ENCODE data around the gene CNTLN. TPM values are rescaled to one million over a fixed set of nuclear protein-coding genes. Genes with fewer than 3 reads are reported as not detected.
"Not testable (repeated sequence)": the region's sequence is repeated elsewhere in the genome, so short reads cannot be mapped to it uniquely, and the experiment has no call there.

CNTLN gene
- total RNA-seq, 1 experiment from 2014 or later, result 7.8 TPM

DNA sequence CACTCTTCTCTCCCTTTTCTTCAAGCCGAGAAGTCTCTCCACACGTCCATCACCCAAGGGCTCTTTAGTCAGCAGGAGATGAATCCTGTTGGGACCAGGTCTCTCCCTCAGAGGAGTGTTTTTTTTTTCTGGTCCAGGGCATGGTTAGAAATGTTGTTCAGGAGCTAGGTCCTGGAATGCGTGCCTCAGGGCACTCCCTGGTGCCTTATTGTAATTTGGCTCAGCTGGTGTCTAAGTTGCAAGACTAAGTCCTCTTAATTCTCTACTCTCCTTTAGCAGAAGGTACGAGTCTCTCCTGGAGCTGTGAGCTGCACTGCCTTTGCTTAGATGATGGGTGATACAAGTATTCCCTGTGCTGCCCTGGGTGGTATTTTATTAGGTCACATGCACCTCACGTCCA is 111.9 kb downstream of the CNTLN start:
- H3K36me3 Mint-ChIP-seq (ENCODE audit: insufficient read depth, unreplicated experiment), result no peaks in the 10 kb centered on the region

DNA sequence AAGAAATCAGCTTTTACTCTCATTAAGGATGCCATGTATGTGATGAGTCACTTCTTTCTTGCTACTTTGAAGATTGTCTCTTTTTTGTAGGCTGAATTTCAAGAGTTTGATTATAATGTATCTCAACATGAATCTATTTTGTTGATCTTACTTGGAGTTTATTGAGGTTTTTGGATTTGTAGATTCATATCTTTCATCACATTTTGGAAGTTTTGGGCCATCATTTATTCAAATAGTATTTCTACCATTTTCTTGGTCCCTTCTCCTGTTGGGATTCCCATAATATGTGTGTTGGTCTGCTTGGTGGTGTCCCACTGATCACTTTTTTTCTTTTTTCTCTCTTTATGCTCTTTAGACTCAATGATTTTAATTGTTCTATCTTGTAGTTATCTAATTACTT is 116.3 kb downstream of the CNTLN start:
- ChIA-PET POLR2A (no interaction called here), CTCF (no interaction called here)
- H3K27me3 ChIP-seq (replicated peaks; ENCODE audit: control insufficient read depth, insufficient read depth, low read length), result no peaks in the 10 kb centered on the region
- H3K36me3 ChIP-seq (ENCODE audit: control insufficient read depth, insufficient read depth, low read length), result no peaks in the 10 kb centered on the region
- H3K27ac Mint-ChIP-seq (ENCODE audit: unreplicated experiment), result no peak overlapping the region
- H3K4me1 Mint-ChIP-seq (ENCODE audit: low read depth, unreplicated experiment), result no peaks in the 10 kb centered on the region
- H3K4me3 ChIP-seq (ENCODE audit: low read depth, low read length), result no peak overlapping the region
- H3K9me3 Mint-ChIP-seq (ENCODE audit: unreplicated experiment), result peaks cover 24% of the 10 kb centered on the region
- TF ChIP-seq, protein P1, sequence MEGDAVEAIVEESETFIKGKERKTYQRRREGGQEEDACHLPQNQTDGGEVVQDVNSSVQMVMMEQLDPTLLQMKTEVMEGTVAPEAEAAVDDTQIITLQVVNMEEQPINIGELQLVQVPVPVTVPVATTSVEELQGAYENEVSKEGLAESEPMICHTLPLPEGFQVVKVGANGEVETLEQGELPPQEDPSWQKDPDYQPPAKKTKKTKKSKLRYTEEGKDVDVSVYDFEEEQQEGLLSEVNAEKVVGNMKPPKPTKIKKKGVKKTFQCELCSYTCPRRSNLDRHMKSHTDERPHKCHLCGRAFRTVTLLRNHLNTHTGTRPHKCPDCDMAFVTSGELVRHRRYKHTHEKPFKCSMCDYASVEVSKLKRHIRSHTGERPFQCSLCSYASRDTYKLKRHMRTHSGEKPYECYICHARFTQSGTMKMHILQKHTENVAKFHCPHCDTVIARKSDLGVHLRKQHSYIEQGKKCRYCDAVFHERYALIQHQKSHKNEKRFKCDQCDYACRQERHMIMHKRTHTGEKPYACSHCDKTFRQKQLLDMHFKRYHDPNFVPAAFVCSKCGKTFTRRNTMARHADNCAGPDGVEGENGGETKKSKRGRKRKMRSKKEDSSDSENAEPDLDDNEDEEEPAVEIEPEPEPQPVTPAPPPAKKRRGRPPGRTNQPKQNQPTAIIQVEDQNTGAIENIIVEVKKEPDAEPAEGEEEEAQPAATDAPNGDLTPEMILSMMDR (IDR thresholded peaks at IDR 0.05; ENCODE audit: insufficient read depth in 1 of 2, low read depth in 1 of 2, low read length in 1 of 2, severe bottlenecking in 1 of 2, unreplicated experiment in 1 of 2), result no peak
- DNase-seq, result no peak
- intact Hi-C loops (cut with micrococcal nuclease; ENCODE audit: unreplicated experiment), result no loop called here
- no peaks in the 10 kb centered on the region for H3K36me3 Mint-ChIP-seq (ENCODE audit: insufficient read depth, unreplicated experiment)
- H3K4me1 ChIP-seq, result no peaks in the 10 kb centered on the region
- no peaks in the 10 kb centered on the region; the same call in 1 of the 2 replicates for H3K9me3 ChIP-seq
- H3K4me3 Mint-ChIP-seq (ENCODE audit: unreplicated experiment), result no peak overlapping the region
- H3K27me3 Mint-ChIP-seq (ENCODE audit: insufficient read depth, unreplicated experiment), result no peaks in the 10 kb centered on the region
- BruUV-seq (replicated peaks), result no TSS peak

More for the DNA sequence above, 111.9 kb downstream of the CNTLN start:
- no peak for DNase-seq
- Histone ChIP-seq H3K27me3 (replicated peaks; ENCODE audit: control insufficient read depth, insufficient read depth, low read length) (no peaks in the 10 kb centered on the region), H3K9me3 (no peaks in the 10 kb centered on the region; the same call in 1 of the 2 replicates), H3K4me1 (no peaks in the 10 kb centered on the region), H3K36me3 (ENCODE audit: control insufficient read depth, insufficient read depth, low read length) (no peaks in the 10 kb centered on the region), H3K4me3 (ENCODE audit: low read depth, low read length) (no peak overlapping the region)
- TF ChIP-seq, protein P1 (IDR thresholded peaks at IDR 0.05; ENCODE audit: insufficient read depth in 1 of 2, low read depth in 1 of 2, low read length in 1 of 2, severe bottlenecking in 1 of 2, unreplicated experiment in 1 of 2), result no peak
- Mint-ChIP-seq H3K27ac (ENCODE audit: unreplicated experiment) (no peak overlapping the region), H3K4me1 (ENCODE audit: low read depth, unreplicated experiment) (no peaks in the 10 kb centered on the region), H3K9me3 (ENCODE audit: unreplicated experiment) (peaks cover 18% of the 10 kb centered on the region), H3K4me3 (ENCODE audit: unreplicated experiment) (no peak overlapping the region), H3K27me3 (ENCODE audit: insufficient read depth, unreplicated experiment) (no peaks in the 10 kb centered on the region)
- BruUV-seq (replicated peaks), result no TSS peak
- POLR2A ChIA-PET, result no interaction called here
- intact Hi-C loops (cut with micrococcal nuclease; ENCODE audit: unreplicated experiment), result no loop called here
- CTCF ChIA-PET, result no interaction called here

DNA sequence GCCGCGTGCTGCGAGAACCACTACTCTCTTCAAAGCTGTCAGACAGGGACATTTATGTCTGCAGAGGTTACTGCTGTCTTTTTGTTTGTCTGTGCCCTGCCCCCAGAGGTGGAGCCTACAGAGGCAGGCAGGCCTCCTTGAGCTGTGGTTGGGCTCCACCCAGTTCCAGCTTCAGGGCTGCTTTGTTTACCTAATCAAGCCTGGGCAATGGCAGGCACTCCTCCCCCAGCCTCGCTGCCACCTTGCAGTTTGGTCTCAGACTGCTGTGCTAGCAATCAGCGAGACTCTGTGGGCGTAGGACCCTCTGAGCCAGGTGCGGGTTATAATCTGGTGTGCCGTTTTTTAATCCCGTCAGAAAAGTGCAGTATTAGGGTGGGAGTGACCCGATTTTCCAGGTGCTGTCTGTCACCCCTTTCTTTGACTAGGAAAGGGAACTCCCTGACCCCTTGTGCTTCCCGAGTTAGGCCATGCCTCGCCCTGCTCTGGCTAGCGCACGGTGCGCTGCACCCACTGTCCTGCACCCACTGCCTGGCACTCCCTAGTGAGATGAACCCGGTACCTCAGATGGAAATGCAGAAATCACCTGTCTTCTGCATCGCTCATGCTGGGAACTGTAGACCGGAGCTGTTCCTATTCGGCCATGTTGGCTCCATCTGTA is 133.8 kb downstream of the CNTLN start:
- H3K9me3 Mint-ChIP-seq (ENCODE audit: unreplicated experiment); BruUV-seq (replicated peaks); CTCF ChIA-PET; intact Hi-C loops (cut with micrococcal nuclease; ENCODE audit: unreplicated experiment); H3K36me3 Mint-ChIP-seq (ENCODE audit: insufficient read depth, unreplicated experiment); H3K4me1 Mint-ChIP-seq (ENCODE audit: low read depth, unreplicated experiment); H3K4me3 ChIP-seq (ENCODE audit: low read depth, low read length); DNase-seq; H3K27ac Mint-ChIP-seq (ENCODE audit: unreplicated experiment); H3K27me3 ChIP-seq (replicated peaks; ENCODE audit: control insufficient read depth, insufficient read depth, low read length); H3K27me3 Mint-ChIP-seq (ENCODE audit: insufficient read depth, unreplicated experiment); H3K4me3 Mint-ChIP-seq (ENCODE audit: unreplicated experiment); H3K4me1 ChIP-seq; POLR2A ChIA-PET; H3K36me3 ChIP-seq (ENCODE audit: control insufficient read depth, insufficient read depth, low read length); H3K9me3 ChIP-seq: not testable (repeated sequence)

DNA sequence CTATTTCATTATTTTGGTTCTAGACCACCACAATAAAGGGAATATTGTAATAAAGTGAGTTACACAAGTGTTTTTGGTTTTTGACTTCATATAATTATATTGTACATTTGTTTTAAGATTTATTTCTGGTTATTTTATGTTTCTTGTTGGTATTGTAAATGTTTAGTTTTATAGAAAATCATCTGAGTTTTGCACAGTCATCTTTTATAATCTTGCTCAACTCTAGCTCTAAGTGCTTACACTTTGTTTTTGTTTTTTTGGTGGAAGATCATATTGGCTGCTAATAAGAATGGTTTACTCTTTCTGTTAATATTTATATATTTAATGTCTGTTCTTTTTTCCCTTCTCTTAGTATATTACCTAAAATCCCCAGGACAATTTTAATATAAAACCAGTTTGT is 135.0 kb downstream of the CNTLN start:
- CTCF ChIA-PET, result no interaction called here
- no peak overlapping the region for H3K27ac Mint-ChIP-seq (ENCODE audit: unreplicated experiment)
- H3K4me1 Mint-ChIP-seq (ENCODE audit: low read depth, unreplicated experiment), result no peaks in the 10 kb centered on the region

More for the DNA sequence above, 135.0 kb downstream of the CNTLN start:
- Histone ChIP-seq H3K4me1 (no peaks in the 10 kb centered on the region), H3K27me3 (replicated peaks; ENCODE audit: control insufficient read depth, insufficient read depth, low read length) (no peaks in the 10 kb centered on the region), H3K4me3 (ENCODE audit: low read depth, low read length) (no peak overlapping the region), H3K36me3 (ENCODE audit: control insufficient read depth, insufficient read depth, low read length) (no peaks in the 10 kb centered on the region), H3K9me3 (no peaks in the 10 kb centered on the region)
- TF ChIP-seq, protein P1 (IDR thresholded peaks at IDR 0.05; ENCODE audit: insufficient read depth in 1 of 2, low read depth in 1 of 2, low read length in 1 of 2, severe bottlenecking in 1 of 2, unreplicated experiment in 1 of 2), result no peak
- DNase-seq, result no peak
- POLR2A ChIA-PET, result no interaction called here
- Mint-ChIP-seq H3K9me3 (ENCODE audit: unreplicated experiment) (peaks cover 10% of the 10 kb centered on the region), H3K27me3 (ENCODE audit: insufficient read depth, unreplicated experiment) (no peaks in the 10 kb centered on the region), H3K36me3 (ENCODE audit: insufficient read depth, unreplicated experiment) (no peaks in the 10 kb centered on the region), H3K4me3 (ENCODE audit: unreplicated experiment) (no peak overlapping the region)
- BruUV-seq (replicated peaks), result no TSS peak
- intact Hi-C loops (cut with micrococcal nuclease; ENCODE audit: unreplicated experiment), result no loop called here
